ENCODE results near the gene MLLT3.

DNA sequence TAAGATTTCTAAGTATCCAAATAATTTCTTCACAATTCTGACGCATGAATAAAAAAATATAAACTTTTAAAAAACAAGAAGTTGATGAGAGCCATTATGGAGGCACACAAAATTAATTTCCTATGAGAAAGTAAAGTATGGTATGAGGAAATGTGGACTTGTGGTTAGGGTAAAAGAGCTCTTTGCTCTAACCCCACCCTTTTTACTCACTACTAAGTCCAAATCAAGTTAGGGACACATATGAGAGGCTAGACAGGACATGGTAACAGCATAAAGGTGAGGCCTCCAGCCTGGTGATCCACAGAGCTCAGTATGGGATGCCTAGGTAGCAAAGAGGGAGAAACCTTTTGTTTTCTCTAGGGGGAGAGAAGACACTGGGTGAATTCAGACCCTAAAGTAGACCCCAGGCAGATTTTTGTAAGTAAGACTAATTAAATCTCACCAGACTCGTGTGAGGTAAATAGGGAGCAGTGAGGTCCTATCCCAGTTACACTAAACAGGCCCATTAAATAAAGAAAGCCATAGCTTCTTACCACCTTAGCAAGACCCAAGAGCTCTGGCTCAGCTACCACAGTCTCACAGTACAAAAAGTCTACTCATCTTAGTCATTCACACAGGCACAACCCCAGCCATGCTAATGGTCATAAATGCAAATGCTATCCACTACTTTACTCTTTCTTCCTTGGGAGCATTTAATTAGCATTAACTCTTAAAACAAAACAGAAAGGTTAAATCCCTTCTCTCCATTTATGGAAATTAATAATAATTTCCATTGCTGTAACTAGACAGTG is 42.6 kb downstream of the MLLT3 start:
- TF ChIP-seq POLR2AphosphoS5 (IDR thresholded peaks at IDR 0.05; ENCODE audit: low read depth, low read length), result no peak
- TF ChIP-seq TAF1 (IDR thresholded peaks at IDR 0.05; ENCODE audit: borderline replicate concordance, insufficient read depth, low read length), result no peak
- no peak for TF ChIP-seq SIN3A (IDR thresholded peaks at IDR 0.05; ENCODE audit: borderline replicate concordance, insufficient read depth, low read length)
- no peak for TF ChIP-seq FOXP2 (optimal IDR thresholded peaks at IDR 0.05; ENCODE audit: borderline replicate concordance, extremely low read depth, extremely low read length, insufficient read depth)
- TF ChIP-seq, protein P1, sequence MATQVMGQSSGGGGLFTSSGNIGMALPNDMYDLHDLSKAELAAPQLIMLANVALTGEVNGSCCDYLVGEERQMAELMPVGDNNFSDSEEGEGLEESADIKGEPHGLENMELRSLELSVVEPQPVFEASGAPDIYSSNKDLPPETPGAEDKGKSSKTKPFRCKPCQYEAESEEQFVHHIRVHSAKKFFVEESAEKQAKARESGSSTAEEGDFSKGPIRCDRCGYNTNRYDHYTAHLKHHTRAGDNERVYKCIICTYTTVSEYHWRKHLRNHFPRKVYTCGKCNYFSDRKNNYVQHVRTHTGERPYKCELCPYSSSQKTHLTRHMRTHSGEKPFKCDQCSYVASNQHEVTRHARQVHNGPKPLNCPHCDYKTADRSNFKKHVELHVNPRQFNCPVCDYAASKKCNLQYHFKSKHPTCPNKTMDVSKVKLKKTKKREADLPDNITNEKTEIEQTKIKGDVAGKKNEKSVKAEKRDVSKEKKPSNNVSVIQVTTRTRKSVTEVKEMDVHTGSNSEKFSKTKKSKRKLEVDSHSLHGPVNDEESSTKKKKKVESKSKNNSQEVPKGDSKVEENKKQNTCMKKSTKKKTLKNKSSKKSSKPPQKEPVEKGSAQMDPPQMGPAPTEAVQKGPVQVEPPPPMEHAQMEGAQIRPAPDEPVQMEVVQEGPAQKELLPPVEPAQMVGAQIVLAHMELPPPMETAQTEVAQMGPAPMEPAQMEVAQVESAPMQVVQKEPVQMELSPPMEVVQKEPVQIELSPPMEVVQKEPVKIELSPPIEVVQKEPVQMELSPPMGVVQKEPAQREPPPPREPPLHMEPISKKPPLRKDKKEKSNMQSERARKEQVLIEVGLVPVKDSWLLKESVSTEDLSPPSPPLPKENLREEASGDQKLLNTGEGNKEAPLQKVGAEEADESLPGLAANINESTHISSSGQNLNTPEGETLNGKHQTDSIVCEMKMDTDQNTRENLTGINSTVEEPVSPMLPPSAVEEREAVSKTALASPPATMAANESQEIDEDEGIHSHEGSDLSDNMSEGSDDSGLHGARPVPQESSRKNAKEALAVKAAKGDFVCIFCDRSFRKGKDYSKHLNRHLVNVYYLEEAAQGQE (IDR thresholded peaks at IDR 0.05; ENCODE audit: insufficient read depth in 1 of 2, low read depth in 2 of 2, low read length in 2 of 2), result no peak

All from PFSK-1 (cell line).